Measurements from ENCODE around the gene STX16.
"Not testable (repeated sequence)": the region's sequence is repeated elsewhere in the genome, so short reads cannot be mapped to it uniquely, and the experiment has no call there.

The STX16 gene

GRCh38 chr20:58637466-58638213, 13.4 kb upstream of the STX16 start:
- no peak for DNase-seq

- no peak for DNase-seq
These were observed 12.5 kb upstream of the STX16 start for GRCh38 chr20:58638467-58639181.

- DNase-seq: no peak
These were observed 11.6 kb upstream of the STX16 start for GRCh38 chr20:58639182-58640146.

GRCh38 chr20:58640446-58640845, 10.6 kb upstream of the STX16 start:
- DNase-seq: no peak

DNA sequence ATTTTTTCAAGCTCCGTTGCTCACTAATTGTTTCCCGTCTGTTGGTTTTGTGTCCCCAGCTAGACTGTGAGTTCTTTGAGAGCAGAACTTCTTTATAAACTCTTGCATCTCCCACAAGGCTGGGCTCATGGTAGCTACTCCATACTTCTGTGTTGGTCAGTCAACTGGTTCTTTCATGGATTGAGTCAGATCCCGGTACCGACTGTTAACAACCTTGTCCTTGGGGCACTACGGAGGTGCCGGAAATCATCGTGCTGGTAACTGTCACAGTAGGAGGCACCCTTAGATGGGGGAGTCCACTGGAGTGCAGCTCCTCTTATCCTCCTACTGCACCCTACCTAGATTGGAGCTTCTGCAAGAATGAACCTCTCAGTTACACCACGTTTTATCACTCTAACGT, 8.6 kb upstream of the STX16 start:
- DNase-seq: no peak

GRCh38 chr20:58642896-58643295, 8.2 kb upstream of the STX16 start:
- DNase-seq: not testable (repeated sequence)

- no peak for DNase-seq
These were observed 5.6 kb upstream of the STX16 start for GRCh38 chr20:58645412-58645968.

- no peak for DNase-seq
These were observed 4.8 kb upstream of the STX16 start for GRCh38 chr20:58646257-58646656.

GRCh38 chr20:58646703-58647102, 4.4 kb upstream of the STX16 start:
- DNase-seq: no peak

- no peak for DNase-seq
These were observed 3.8 kb upstream of the STX16 start for GRCh38 chr20:58647162-58647795.

GRCh38 chr20:58647796-58648501, 3.1 kb upstream of the STX16 start:
- DNase-seq: no peak

- not testable (repeated sequence) for DNase-seq
These were observed 2.6 kb upstream of the STX16 start for GRCh38 chr20:58648502-58648825.

DNA sequence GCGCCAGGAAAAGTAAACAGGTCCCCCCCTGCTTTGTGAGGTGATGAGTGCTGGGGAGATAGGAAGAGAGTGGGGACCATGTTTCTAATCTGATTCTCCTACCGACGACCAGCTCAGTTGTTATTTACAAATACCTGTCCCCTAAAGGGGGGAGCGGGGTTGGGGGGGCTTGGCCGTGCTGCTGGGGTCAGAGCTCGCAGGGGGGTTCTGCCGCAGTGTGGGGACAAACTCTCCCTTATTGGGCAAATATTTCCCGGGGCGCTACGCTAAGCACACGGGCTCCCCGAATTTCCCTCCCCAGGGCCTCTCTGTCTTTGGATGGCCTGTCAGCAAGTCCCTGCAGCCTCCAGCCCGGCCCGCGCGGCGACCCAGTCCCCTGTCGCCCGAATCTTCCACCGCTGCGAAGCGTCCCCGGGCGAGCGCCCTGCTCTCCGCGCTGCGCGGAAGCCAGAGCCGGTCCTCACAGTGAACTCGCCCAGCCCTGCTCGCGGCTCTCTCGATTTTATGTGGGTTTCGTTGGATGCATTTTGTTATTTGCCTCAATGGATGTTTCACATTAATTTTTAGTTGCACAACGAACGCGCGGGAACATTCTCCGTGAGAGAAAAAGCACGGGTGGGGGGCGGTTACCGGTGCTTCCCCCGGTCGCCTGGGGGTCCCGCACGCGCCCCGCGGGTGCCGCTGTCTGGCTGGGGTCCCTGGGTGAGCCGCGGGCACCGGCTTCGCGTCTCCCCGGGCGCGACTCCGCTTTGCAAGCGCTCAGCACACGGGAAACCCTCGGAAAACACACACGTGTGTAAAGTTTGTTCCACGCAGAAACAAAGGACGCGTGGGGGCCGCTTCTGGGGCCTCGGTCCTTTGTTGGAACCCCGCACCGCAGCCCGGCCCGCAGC, 1.5 kb upstream of the STX16 start:
- DNase-seq: no peak

DNA sequence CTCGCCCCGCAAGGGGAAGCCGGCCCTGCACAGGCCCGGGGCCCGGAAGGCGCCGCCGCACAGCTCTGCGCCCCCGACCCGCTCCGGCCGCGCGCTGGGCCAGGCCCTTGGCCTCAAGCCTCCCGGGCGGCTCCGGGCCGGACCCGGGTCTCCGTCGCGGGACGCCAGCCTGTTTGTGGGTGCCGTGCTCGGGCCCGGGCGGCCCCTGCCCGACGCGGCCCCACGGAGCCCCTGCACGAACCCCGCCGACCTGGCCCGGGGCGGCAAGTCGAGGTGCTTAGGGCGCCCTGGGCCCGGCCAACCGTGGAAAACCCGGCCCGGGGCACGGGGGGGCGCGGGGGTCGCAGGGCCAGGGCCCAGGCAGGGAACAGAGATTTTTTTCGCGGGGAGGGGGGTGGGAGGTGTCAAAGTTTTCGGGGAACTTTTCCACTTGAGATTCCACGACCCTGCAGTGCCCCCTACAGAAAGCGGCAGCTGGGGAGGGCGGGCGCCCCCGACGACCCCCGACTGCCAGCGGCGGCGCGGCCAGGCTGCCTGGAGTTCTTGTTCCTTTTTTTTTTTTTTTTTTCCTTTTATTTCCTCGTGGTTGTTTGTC, 805 bp upstream of the STX16 start:
- DNase-seq: peak; percentile 11

DNA sequence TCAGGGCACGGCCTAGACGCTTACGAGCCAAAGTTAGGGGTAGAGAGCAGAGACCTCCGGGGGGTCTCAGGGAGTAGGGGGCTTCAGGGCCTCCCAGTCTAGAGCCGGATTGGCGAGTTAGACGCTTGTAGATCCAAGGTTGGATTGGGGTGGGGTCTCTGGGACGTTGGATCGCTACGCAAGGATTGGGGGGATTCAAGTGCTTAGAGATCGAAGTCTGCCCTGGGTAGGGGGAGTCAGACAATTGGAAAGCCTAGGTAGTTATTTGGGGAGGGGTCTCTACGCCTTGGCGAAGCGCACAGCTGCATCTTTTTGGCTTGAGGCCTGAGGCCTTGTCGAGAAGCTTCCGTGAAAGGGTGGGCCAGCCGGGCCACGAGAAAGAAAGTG, 469 bp downstream of the STX16 start:
- peak; percentile 61 for DNase-seq

- peak; percentile 51 for DNase-seq
These were observed 993 bp downstream of the STX16 start for GRCh38 chr20:58651946-58652605.

GRCh38 chr20:58652606-58653294, 1.7 kb downstream of the STX16 start:
- no peak for DNase-seq

DNA sequence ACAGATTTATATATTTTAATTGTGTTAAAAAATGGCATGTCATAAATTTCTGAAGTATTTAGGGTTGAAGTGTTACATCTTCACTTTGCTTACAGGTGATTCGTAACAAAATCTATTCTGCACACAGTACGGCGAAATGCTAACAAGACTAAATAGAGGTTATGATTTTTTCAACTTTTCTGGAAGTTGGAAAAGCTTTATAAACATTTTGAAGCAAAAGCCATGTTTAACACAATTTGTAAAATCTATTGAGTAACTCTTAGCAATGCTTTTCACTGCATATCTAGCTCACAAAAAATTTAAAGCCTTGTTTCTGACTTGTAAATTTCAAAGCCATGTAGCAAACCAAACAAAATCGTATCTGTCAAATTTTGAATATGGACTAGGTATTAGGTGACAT, 3.3 kb downstream of the STX16 start:
- no peak for DNase-seq

Data from NCI-H345 (cell line).